ENCODE data around the gene HEATR5B. TPM values are rescaled to one million over a fixed set of nuclear protein-coding genes. Genes with fewer than 3 reads are reported as not detected.

HEATR5B gene
- total and polyA plus RNA-seq, 9 of the 15 experiments (the other 6 are each of a cell fraction or from before 2014, with no cell fraction given) = 4.2 to 21.7 (median 12.2) TPM

DNA sequence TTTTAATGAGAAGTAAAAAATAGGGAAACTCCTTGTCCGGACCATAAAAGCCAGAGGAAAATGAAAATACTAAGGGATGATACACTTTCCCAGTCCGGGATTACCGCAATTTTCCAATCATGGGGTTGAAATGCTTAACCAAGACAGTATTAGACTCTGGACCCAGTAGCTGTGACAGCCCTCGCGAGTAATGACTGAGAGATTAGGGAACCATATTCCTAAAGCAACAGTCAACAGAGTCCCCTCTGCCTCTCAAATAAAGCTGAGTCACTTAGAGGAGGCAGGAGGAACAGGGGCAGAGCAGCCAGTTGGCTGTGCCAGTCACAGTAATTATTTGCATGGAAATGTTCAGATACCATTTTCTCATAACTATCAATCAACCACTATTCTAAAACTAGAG is 35.0 kb upstream of the HEATR5B start (continued):
- TF ChIP-seq MAFF (IDR thresholded peaks at IDR 0.05; ENCODE audit: low read length) = peak; percentile 47; the same call in 1 of the 2 replicates
- TF ChIP-seq, protein P1, sequence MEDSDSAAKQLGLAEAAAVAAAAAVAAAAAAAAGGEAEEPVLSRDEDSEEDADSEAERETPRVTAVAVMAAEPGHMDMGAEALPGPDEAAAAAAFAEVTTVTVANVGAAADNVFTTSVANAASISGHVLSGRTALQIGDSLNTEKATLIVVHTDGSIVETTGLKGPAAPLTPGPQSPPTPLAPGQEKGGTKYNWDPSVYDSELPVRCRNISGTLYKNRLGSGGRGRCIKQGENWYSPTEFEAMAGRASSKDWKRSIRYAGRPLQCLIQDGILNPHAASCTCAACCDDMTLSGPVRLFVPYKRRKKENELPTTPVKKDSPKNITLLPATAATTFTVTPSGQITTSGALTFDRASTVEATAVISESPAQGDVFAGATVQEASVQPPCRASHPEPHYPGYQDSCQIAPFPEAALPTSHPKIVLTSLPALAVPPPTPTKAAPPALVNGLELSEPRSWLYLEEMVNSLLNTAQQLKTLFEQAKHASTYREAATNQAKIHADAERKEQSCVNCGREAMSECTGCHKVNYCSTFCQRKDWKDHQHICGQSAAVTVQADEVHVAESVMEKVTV (CRISPR knock-in tag; IDR thresholded peaks at IDR 0.05) = no peak
- 0 out of 2 replicates have a peak, but pooled peaks have one; percentile 36 for TF ChIP-seq MAFG (tag; conservative IDR thresholded peaks at IDR 0.05)
- TF ChIP-seq BACH1 (tag; IDR thresholded peaks at IDR 0.05) = no peak
- no peak for TF ChIP-seq ZNF311 (CRISPR knock-in tag; IDR thresholded peaks at IDR 0.05)
- no peak for TF ChIP-seq ZNF384 (IDR thresholded peaks at IDR 0.05; ENCODE audit: low read depth, low read length)
- TF ChIP-seq DNMT1 (IDR thresholded peaks at IDR 0.05) = no peak
- no peak for TF ChIP-seq ARID2 (IDR thresholded peaks at IDR 0.05)
- no peak for TF ChIP-seq NR4A1 (CRISPR knock-in tag; IDR thresholded peaks at IDR 0.05)
- no peak for TF ChIP-seq NR4A1 (tag; IDR thresholded peaks at IDR 0.05)
- TF ChIP-seq POLR2B (IDR thresholded peaks at IDR 0.05; ENCODE audit: low read depth, partially characterized antibody) = no peak
- no peak for TF ChIP-seq SNRNP70 (optimal IDR thresholded peaks at IDR 0.05; ENCODE audit: low read depth, low read length)
- TF ChIP-seq FOS (IDR thresholded peaks at IDR 0.05; ENCODE audit: extremely low read depth, insufficient read length) = no peak
- peak; percentile 22; the same call in 1 of the 2 replicates for TF ChIP-seq ZNF316 (IDR thresholded peaks at IDR 0.05)
- TF ChIP-seq SMARCC2 (IDR thresholded peaks at IDR 0.05; ENCODE audit: low read depth) = no peak
- no peak for TF ChIP-seq HMG20B (CRISPR knock-in tag; IDR thresholded peaks at IDR 0.05)
- TF ChIP-seq ZNF695 (CRISPR knock-in tag; IDR thresholded peaks at IDR 0.05) = no peak
- TF ChIP-seq MAZ (CRISPR knock-in tag; conservative IDR thresholded peaks at IDR 0.05 in 1 of 2, IDR thresholded peaks at IDR 0.05 in 1 of 2) = no peak
- TF ChIP-seq, protein P2, sequence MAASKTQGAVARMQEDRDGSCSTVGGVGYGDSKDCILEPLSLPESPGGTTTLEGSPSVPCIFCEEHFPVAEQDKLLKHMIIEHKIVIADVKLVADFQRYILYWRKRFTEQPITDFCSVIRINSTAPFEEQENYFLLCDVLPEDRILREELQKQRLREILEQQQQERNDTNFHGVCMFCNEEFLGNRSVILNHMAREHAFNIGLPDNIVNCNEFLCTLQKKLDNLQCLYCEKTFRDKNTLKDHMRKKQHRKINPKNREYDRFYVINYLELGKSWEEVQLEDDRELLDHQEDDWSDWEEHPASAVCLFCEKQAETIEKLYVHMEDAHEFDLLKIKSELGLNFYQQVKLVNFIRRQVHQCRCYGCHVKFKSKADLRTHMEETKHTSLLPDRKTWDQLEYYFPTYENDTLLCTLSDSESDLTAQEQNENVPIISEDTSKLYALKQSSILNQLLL (CRISPR knock-in tag; IDR thresholded peaks at IDR 0.05; ENCODE audit: borderline replicate concordance) = no peak
- TF ChIP-seq, protein P3, sequence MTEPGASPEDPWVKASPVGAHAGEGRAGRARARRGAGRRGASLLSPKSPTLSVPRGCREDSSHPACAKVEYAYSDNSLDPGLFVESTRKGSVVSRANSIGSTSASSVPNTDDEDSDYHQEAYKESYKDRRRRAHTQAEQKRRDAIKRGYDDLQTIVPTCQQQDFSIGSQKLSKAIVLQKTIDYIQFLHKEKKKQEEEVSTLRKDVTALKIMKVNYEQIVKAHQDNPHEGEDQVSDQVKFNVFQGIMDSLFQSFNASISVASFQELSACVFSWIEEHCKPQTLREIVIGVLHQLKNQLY (CRISPR knock-in tag; conservative IDR thresholded peaks at IDR 0.05) = no peak
- no peak for TF ChIP-seq RBM22 (IDR thresholded peaks at IDR 0.05; ENCODE audit: low read depth, low read length, poor library complexity, severe bottlenecking)
